ENCODE measurements around the gene FNDC8. TPM values are rescaled to one million over a fixed set of nuclear protein-coding genes. Genes with fewer than 3 reads are reported as not detected.

FNDC8 gene
- total RNA-seq, 4 donors from 2014 or later: not detected

DNA sequence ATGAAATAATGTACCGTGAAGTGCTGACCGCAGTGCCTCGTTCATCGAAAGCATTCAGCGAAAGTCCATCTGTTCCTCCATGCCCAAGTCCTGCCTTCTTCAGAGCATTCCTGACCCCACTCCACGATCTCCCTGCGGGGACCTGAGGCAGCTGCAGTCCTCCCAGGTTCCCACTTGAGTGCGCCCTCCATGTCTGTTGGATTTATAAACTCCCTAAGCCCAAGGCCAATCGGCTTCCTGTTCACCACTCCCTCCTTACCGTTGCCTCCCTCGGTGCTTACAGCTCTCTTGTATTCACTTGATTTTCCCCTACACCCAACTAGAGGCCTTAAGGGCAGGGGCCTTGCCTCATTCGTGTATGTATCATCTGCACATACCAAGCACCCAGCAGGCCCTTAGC lies 4.6 kb upstream of the FNDC8 start:
- 86 to 90% methylated on average over 12 of the region's 12 CpGs for WGBS, 2 donors
- TF ChIP-seq POLR2A (IDR thresholded peaks at IDR 0.05): no peak
- TF ChIP-seq, protein P1, sequence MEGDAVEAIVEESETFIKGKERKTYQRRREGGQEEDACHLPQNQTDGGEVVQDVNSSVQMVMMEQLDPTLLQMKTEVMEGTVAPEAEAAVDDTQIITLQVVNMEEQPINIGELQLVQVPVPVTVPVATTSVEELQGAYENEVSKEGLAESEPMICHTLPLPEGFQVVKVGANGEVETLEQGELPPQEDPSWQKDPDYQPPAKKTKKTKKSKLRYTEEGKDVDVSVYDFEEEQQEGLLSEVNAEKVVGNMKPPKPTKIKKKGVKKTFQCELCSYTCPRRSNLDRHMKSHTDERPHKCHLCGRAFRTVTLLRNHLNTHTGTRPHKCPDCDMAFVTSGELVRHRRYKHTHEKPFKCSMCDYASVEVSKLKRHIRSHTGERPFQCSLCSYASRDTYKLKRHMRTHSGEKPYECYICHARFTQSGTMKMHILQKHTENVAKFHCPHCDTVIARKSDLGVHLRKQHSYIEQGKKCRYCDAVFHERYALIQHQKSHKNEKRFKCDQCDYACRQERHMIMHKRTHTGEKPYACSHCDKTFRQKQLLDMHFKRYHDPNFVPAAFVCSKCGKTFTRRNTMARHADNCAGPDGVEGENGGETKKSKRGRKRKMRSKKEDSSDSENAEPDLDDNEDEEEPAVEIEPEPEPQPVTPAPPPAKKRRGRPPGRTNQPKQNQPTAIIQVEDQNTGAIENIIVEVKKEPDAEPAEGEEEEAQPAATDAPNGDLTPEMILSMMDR (IDR thresholded peaks at IDR 0.05): no peak

DNA sequence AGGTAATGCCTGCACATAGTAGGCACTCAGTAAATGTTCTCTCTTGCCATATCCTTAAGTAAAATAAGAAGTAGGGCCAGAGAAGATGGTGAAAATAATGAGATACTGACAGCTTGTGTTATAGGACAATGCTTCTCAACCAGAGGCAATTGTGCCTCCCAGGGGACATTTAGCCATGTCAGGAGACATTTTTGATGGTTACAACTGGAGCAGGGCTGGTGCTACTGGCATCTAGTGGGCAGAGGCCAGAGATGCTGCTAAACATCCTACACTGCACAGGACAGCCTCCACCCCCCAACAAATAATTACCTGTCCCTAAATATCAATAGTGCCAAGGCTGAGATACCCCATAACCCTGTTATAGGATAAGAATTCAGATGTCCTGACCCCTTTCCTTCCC lies 3.4 kb upstream of the FNDC8 start:
- no peak for DNase-seq (ENCODE audit: low spot score in 2 of 2)
- intact Hi-C loops (cut with DNase I; ENCODE audit: low total_unique reads): no loop called here
- TF ChIP-seq, protein P1 (IDR thresholded peaks at IDR 0.05): no peak
- TF ChIP-seq POLR2A (IDR thresholded peaks at IDR 0.05): no peak
- H3K4me3 ChIP-seq (ENCODE audit: low read depth, poor library complexity, severe bottlenecking): no peak overlapping the region

More for the DNA sequence above, 4.6 kb upstream of the FNDC8 start:
- intact Hi-C loops (cut with DNase I; ENCODE audit: low total_unique reads): no loop called here
- DNase-seq (ENCODE audit: low spot score in 2 of 2): no peak
- H3K4me3 ChIP-seq (ENCODE audit: low read depth, poor library complexity, severe bottlenecking): no peak overlapping the region

DNA sequence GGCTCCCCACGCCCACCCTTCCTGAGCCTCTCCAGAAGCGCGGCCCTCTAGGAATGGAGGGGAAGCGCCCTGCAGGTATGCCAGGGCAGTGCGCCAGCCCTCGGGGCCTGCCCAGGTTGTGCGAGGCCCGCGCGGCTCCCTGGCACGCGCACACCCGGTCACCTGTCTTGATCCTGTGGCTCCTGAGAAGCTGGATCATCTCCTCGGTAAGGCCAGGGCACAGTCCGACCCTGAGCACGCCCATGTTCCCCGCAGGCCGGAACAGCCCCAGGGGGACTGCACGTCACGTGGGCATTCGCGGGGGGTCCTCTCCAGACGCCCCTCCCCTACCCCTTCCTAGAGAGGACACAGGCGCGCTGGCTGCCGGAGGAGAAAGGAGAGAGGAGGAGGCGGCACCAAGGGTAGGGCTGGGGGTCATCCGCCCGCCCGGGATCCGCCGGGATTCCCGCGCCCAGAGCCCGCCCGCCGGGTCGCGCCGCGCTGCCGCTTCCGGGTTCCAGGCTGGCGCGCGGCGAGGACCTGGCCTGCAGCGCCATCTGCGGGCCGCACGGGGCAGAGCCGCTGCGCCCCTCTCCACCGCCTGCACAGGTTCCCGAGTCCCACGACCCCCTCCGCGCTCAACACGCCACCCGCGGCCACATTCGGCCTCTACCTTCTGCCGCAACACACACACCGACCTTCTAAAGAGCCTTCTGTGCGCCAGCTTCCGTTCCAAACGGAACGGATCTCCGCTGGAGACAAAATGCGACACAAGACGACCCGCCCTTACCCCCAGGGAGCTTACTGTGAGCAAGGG lies 1.8 kb upstream of the FNDC8 start, which contains the start of gene RAD51D:
TSS of gene RAD51D (minus strand) at position 491 of the 796 bp plus-strand sequence. CDS start at position 244, 247 bp downstream.
- 0 to 1% methylated on average over 33 to 49 of the region's 72 CpGs for WGBS, 2 donors
- intact Hi-C loops (cut with DNase I; ENCODE audit: low total_unique reads): loop anchor here (5.0 kb wide), 2 partner anchors 122 to 697 kb away; no protein-coding TSS in a partner anchor
- peak within 1 kb of the TSS; percentile 90 for H3K4me3 ChIP-seq (ENCODE audit: low read depth, poor library complexity, severe bottlenecking)
- DNase-seq (ENCODE audit: low spot score in 2 of 2): peak in 1 of 2 donors; percentile 95
- TF ChIP-seq, protein P1 (IDR thresholded peaks at IDR 0.05): peak in 1 of 3 donors; percentile 48
- TF ChIP-seq POLR2A (IDR thresholded peaks at IDR 0.05): no peak

DNA sequence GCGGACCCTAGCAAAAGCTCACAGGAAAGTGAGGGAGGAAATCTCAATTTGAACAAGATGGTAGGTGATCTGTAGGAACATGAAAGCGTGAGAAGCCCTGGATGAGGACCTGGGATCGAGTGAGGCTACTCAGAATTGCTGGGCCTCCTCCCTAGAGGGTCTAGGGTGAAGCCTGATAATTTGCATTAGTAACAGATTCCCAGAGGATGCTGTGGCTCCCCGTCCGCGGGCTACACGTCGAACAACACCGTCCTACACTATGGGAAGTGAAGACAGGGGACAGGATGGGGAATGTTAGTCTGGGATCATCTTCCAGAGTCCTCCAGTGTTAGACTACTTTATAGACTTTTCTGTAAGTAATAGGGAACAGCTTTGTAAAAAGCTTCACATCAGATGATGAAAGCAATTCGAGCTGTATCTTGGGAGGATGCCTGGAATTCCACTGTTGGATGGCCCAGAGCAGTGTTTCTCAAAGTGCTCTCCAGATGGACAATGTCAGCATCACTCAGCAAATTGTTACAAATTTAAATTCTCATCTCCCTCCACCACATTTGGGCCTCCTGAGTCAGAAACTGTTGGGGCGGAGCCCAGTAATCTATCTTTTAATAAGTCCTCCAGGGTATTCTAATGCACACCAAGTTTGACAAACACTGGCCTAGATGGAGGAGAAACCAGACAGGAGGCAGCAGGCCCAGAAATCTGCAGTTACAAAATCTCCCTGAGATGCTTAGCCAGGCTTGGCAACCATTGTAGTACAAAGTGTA lies 6.5 kb downstream of the FNDC8 start:
- peak in 1 of 2 donors; percentile 48 for DNase-seq (ENCODE audit: low spot score in 2 of 2)
- TF ChIP-seq, protein P1 (IDR thresholded peaks at IDR 0.05): no peak
- no peak for TF ChIP-seq POLR2A (IDR thresholded peaks at IDR 0.05)
- 59% methylated on average over 11 of the region's 11 CpGs for WGBS, 2 donors
- intact Hi-C loops (cut with DNase I; ENCODE audit: low total_unique reads): no loop called here
- H3K4me3 ChIP-seq (ENCODE audit: low read depth, poor library complexity, severe bottlenecking): no peak overlapping the region

DNA sequence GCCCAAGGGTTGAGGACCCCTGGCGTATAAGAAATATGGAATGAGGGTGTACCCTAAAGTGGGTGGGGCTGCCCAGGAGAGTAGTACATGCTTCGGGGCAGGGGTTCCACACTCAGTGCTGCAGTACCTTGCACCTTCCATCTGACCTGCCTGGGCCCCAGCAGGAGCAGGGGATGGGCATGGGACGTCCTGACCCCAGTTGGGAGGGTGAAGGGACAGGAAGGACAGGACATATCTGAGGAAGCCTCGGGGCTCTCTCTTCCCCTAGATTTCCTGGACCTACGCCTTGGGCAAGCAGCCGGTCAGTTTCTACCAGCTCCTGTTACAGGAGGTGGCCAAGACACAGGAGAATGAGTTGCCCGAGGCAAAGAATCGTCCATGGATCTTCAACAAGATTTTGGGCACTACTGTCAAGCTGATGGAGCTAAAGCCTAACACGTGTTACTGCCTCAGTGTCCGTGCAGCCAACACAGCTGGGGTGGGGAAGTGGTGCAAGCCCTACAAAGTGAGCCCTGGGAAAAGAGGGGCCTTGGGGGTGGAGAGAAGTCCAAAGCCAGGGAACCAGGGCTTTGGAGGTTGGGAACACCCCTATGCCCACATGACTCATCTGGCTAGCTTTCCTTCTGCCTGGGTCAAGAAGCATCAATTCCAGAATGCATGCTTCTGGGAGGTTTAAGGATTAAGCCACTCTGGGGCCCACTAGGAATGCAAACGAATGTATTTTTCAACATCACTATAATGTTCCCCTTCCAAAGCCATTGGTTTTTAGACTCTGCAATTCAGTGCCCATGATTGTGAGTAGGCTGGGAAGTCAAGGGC lies 7.9 kb downstream of the FNDC8 start:
- no peak overlapping the region for H3K4me3 ChIP-seq (ENCODE audit: low read depth, poor library complexity, severe bottlenecking)
- intact Hi-C loops (cut with DNase I; ENCODE audit: low total_unique reads): no loop called here
- WGBS, 2 donors: 73 to 76% methylated on average over 11 of the region's 11 CpGs
- DNase-seq (ENCODE audit: low spot score in 2 of 2): no peak
- TF ChIP-seq POLR2A (IDR thresholded peaks at IDR 0.05): no peak
- TF ChIP-seq, protein P1 (IDR thresholded peaks at IDR 0.05): no peak
